ENCODE measurements around the gene GRK2.

DNA sequence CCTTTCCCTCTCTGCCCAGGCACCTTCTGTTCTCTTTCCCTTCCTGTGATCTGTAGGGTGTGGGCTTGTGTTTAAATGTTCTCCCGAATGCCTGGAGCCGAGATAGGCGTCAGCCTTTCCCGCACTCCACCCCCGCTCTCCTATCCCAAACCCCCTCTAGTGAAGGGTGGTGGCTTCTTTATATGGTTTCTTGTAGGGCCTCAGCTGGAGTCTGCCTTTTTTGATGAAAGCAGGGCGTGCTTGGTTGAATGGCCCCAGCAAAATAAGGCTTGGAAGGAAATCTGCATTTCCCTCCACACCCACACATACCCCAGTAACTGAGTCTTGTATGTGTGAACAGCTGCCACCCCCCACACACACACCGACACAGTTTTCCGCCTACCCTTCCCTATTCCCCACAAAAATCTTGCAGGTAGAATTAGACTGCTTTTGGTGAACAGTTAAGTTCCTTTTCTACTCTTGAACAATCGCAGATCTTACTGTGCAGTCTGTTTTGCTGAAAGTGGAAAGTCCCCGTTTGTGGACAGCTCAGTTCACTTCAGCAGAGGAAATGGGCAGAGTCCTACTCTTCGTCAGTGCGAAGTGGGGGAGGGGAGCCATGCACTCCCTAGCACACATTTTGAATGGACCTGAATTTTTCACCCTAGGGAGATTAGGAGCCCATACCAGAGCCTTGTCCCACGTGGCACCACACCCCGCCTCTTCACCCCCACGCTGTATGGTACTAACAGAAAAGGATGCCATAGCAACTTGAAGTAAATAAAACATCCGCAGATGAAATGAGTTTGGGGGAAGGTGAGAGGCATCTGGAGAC, 25.5 kb upstream of the GRK2 start:
- no peak for TF ChIP-seq CTCF (IDR thresholded peaks at IDR 0.05)
- no peak for TF ChIP-seq ZFX (IDR thresholded peaks at IDR 0.05; ENCODE audit: borderline replicate concordance)
